HL-60 (cell line): ENCODE data around the gene TENM4.

Experiments used
- GABPA ChIP-seq: IDR thresholded peaks from 2 replicates; pipeline ENCODE4 v1.6.1; 2012; ENCODE audit warnings: low read depth
- TF ChIP-seq, protein P1 (sequence below): IDR thresholded peaks from one replicate; pipeline ENCODE4 v1.5.1; 2011; ENCODE audit warnings: low read length, control low read depth, inconsistent platforms; ENCODE audit not compliant: insufficient read depth

DNA sequence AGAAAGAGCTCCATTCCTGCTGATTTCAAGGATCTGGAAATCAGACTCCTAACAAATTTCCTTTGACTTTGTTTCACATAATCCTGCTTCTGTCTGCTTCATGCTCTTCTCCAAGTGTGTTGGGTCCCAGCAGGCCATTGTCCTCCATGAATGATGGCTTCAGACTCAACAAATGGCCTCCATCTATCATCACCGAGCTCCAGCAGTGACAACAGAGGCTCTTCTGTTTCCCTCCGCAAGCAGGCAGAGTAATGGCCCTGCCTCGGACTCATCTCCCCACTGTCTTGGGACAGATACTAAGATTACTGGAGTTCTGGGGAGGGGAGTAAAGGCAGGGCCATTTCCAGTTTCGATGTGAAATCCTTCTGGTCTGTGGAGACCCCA is 127.3 kb downstream of the TENM4 start:
- TF ChIP-seq, protein P1, sequence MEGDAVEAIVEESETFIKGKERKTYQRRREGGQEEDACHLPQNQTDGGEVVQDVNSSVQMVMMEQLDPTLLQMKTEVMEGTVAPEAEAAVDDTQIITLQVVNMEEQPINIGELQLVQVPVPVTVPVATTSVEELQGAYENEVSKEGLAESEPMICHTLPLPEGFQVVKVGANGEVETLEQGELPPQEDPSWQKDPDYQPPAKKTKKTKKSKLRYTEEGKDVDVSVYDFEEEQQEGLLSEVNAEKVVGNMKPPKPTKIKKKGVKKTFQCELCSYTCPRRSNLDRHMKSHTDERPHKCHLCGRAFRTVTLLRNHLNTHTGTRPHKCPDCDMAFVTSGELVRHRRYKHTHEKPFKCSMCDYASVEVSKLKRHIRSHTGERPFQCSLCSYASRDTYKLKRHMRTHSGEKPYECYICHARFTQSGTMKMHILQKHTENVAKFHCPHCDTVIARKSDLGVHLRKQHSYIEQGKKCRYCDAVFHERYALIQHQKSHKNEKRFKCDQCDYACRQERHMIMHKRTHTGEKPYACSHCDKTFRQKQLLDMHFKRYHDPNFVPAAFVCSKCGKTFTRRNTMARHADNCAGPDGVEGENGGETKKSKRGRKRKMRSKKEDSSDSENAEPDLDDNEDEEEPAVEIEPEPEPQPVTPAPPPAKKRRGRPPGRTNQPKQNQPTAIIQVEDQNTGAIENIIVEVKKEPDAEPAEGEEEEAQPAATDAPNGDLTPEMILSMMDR = no peak
- no peak for TF ChIP-seq GABPA
